OCI-M1 (cell line): ENCODE measurements around the gene BUB1.
"Not testable (repeated sequence)": the region's sequence is repeated elsewhere in the genome, so short reads cannot be mapped to it uniquely, and the experiment has no call there.

Experiments
- DNase-seq: peaks from one replicate; lab custom pipeline; 2025; lab: John Stamatoyannopoulos, UW

Gene BUB1

GRCh38 chr2:110677530-110678456 is at the start of gene BUB1:
BUB1 (minus strand) TSS chr2:110678063; CDS start chr2:110677995, 68 bp downstream.
- DNase-seq, result peak; percentile 98

DNA sequence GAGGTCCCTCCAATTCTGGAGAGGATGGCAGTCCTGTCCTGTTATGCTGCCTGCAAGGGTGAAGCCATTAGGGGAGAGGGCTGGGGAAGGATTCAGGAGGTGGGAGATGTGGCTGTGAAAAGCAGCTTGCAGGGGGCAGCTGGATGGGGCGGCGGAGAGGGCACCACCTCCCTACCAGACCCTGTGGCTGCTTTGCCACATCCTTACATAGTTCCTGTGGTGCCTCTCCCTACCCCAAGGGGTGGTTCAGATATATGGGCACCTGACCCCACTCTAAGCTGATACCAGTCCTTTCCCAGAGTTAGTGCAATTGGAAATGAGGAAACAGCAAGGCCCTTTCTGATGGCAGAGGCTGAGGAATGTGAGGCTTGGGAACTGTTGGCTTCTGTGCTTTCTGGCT is 48.4 kb upstream of the BUB1 start:
- no peak for DNase-seq

DNA sequence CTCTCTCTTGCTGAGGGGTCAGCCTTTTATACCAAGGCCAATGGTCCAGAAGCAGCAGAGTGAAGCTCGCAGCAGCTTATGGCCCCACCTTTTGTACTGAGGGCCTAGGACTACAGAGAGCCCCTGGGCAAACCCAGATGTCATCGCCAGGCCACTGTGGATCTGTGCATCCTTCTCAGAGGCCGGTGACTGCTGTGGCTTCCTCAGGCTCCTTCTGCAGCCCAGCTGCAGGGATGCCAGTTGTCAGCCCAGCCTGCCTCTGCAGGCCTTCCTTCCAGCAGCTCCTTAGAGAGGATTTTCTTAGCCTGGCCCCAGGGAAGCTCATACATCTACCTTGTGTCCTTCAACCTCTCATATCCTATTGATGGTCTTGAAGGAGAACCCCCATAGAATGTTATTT is 48.0 kb upstream of the BUB1 start:
- no peak for DNase-seq

DNA sequence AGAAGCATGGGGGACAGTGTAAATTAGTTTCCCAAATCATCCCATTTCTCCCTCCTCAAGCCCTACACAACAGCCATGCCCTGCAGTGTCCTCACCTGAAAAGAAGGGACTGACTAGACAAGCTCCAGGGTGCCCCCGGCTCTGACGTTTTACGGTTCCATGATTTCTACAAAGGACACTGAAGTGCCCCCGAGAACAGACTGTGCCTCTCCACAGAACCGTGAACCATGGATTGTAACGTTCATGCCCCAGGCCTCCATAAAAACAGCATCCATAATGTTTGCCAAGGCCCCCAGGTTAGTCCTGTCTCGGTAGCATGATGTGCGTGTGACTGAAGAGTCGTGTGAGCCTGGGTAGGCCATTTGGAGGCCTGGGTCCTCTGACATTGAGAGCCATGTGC is 47.5 kb upstream of the BUB1 start:
- DNase-seq, result no peak

DNA sequence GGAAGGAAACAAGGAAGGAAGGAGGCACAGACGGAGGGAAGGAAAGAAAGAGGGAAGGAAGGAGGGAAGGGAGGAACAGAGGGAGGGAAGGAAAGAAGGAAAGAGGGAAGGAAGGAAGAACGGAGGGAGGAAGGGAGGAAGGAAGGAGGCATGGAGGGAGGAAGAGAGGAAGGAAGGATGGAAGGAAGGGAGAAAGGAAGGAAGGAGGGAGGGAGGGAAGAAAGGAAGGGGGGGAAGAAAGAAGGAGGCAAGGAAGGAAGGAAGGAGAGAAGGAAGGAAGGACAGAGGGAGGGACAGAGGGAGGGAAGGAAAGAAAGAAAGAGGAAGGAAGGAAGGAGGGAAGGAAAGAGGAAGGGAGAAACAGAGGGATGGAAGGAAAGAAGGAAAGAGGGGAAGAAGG is 47.0 kb upstream of the BUB1 start:
- DNase-seq, result no peak

GRCh38 chr2:110720547-110720946 is 42.7 kb upstream of the BUB1 start:
- no peak for DNase-seq

DNA sequence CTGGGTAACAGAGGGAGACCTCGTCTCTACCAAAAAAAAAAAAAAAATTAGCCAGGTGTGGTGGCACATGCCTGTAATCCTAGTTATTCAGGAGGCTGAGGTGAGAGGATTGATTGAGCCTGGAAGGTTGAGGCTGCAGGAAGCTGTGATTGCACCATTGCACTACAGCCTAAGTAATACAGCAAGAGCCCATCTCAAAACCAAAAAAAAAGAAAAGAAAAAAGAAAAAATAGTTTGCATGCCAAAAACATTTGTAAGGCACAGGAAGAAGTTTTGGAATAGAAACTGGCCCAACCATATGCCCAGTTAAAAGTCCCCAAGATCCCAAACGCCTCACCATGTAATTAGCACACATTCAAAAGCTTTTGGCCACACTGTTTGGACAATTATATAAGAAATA is 41.1 kb upstream of the BUB1 start:
- no peak for DNase-seq

GRCh38 chr2:110718382-110718781 is 40.5 kb upstream of the BUB1 start:
- DNase-seq, result no peak

DNA sequence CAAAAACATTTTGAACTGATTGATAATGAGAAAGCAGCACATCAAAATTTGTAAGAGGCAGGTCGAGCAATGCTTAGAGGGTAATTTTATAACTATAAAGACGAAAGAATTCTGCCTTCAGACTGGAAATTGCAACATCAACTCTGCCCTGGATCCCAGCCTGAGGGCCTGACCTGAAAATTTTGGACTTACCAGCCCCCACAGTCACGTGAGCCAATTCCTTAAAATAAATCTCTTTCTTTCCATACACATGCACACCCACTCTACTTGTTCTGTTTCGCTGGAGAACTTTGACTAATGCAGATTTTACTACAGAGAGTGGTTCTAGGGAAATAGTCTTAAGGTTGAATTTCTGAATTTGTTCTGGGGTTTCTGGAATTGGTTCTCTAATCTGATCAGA is 39.9 kb upstream of the BUB1 start:
- no peak for DNase-seq

DNA sequence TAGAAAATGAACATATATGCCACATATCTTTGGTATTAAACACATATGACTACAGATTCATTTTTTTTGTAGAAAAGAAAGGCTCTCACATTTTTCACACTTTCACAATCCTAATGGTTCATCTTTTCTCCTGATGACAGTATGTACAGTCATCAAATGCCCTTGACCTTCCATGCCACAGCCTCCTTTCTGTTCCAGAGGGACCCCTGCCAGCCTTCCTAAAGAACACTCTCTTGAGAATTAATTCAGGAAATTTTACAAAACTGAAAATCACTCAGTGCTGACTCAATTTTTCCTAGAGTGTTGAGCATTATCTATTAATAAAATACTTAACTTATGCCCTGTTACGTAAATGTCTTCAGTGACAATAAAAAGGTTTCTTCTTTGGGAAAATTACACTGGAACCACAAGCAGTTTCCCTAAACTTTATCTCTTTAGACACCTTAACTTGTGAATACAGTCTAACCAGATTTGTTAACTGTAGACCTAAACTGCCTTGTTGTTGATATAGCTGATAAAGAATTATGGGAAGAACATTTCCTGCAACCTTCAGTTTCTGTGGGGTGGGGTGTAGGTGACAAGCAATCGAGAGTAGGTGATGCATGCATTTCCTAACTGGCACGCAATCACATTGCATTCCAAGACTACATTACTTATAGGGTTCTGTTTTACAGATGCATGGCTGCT is 39.2 kb upstream of the BUB1 start:
- peak; percentile 45 for DNase-seq

DNA sequence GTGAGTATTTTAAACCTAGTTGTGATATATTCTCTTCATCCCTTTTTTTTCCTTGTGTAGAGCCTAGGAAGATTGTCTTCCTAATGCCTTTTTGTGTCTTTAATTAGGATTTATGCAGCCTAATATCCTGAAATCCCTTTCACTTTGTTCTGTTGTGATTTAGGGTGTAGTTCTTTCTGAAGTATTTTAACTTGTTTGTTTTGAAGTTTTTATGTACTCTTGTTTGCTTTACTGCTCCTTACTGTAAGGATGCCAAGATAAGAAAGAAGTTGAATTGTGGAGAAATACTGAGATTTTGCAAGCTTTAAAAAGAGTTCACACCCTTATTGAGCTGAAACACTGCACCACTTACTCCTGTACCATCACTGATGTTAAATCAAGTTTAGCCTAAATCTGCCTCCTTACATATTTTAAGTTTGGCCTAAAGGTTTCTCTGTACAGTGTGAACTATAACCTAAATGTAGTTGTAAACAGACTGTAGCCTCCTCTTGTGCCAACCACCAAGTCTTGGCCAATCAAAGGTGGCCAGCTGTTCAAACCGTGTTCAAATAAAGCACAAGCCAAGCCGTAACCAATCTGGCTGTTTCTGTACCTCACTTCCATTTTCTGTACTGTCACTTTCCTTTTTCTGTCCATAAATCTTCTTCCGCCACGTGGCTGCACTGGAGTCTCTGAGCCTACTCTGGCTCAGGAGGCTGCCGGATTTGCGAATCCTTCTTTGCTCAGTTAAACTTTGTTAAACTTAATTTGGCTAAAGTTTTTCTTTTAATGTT is 36.8 kb upstream of the BUB1 start:
- no peak for DNase-seq

DNA sequence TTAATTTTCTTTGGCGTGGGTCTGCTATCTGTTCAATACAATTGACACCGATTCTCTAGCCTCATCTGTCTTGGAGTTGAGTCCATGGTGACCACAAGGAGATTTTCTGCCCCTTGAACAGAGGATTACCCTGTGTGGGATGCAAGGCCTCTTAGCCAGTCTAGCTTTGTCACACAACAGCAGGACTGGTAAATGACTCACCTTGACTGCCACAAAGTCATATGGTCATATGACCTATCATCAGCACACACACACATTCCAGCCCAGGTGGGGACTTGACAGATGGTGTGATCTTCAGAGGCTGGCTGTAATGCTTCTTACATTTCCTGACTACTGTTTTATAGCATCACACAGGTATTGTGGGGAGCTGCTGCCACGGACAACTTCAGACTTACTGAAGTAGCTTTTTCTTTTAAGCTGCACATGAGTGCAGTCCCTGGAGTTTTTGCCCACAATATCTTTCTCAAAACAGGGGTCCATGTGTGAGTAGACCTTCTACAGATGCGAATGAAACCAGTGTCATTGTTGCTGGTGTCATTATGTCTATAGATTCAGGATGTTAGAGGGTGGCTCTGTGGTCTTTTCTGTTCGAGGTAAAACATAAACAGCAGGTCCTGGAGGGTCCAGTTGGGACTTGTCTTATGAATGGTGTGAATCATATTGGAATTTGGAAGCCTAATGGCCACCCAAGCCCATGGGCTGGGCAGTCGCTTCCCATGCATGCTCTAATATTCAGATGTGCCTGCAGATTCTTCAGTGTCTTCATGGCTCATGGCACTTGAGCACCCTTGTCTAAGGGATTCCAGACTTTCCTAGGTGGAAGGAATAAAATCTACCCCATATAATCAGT is 35.9 kb upstream of the BUB1 start:
- no peak for DNase-seq

- no peak for DNase-seq
Observed at GRCh38 chr2:110712737-110713136, 34.9 kb upstream of the BUB1 start.

DNA sequence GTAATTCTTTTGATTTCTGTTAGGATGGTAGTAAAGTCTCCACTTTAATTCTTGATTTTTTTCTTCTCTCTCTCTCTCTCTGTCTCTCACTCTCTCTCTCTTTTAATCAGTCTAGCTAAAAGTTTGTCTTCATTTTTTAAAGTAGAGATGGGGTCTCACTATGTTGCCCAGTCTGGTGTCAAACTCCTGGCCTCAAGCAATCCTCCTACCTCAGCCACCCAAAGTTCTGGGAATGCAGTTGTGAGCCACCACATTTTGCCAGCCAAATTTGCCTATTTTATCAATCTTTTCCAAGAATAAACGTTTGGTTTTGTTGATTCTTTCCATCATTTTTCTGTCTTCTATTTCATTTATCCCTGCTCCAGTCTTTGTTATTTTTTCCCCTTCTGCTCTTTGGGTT is 30.6 kb upstream of the BUB1 start:
- no peak for DNase-seq

DNA sequence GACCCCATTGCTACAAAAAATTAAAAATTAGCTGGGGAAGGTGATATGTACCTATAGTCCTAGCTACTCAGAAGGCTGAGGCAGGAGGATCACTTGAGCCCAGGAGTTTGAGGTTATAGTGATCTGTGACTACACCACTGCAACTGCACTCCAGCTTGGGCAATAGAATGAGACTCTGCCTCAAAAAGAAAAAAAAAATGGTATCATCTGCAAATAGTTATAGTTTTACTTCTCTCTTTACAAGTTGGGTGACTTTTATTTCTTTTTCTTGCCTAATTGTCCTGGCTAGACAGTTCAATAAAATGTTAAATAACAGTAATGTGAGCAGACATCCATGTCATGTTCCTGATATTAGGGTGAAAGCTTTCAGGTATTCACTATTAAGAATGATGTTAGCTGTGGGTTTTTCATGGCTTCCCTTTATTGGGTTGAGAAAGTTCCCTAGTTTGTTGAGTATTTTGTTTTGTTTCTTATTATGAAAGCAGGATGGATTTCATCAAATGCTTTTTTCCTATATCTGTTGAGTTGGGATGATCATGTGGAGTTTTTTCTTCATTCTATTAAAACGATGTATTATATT is 29.6 kb upstream of the BUB1 start:
- no peak for DNase-seq

DNA sequence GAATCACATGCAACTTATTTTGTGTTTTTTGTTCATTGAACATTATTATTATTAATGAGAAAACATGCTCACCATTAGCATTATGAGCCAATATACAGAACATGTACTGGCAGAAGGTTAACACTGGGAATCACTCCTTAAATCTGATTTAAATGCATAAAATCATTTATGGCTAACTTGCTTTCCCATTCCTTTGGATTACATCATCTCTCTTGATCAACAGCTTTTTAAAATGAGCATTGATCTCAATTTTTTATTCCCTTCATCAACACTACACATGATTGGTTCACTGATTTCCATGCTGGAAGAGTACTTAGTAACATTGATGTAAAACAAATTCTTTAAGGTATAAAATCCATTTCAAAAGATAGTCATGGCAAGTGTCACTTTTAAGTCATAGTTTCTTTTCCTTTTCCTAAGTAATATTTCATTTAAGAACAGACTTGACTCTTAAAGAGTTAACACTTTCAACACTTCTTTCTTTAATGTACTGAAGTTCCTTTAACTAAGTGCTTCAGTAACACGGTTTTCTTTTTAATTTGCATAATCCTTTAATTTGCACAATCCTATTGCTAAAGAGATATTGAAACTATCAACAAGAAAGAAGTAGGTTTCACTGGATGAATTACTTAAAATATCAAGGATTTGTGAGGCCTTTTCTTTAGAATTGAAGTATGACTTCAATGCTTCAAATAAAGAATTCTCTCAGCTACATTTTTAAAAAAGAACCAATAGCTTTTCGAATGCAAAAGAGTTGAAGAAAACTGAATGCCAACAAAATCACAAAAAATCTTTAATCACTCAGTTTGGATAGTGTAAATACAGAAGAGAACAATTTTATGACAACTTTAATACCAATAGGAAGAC is 24.9 kb upstream of the BUB1 start:
- peak; percentile 28 for DNase-seq

- not testable (repeated sequence) for DNase-seq
Observed at GRCh38 chr2:110698253-110698652, 20.4 kb upstream of the BUB1 start.

- peak; percentile 77 for DNase-seq
Observed at GRCh38 chr2:110695146-110695898, 17.5 kb upstream of the BUB1 start.

DNA sequence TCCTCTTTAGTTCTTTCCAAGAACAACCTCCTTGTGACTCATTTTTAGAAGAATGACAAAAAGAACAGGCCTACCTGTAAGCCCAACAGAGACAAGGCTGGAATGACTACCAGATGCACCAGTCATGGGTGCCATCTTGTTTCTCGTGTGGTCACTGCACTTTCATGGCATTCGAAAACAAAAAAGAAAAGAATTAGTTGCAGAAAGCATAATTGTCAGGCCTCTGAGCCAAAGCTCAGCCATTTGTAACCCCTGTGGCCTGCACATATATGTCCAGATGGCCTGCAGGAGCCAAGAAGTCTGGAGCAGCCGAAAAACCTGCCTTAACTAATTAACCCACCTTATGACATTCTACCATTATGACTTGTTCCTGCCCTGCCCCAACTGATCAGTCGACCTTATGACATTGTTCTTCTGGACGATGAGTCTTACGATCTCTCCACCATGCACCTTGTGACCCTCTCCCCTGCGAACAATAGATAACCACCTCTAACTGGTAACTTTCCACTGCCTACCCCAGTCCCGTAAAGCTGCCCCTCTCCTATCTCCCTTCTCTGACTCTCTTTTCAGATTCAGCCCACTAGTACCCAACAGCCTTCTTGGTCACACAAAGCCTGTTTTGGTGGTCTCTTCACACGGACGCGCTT is 13.9 kb upstream of the BUB1 start:
- DNase-seq, result no peak
